GF-D8 (cell line): Measurements from ENCODE around the gene SFXN4.
A peak's percentile ranks its signal among the peaks of the same experiment; 100 is the strongest.
"Not testable (repeated sequence)": the region's sequence is repeated elsewhere in the genome, so short reads cannot be mapped to it uniquely, and the experiment has no call there.

Experiments used
- DNase-seq: peaks from one replicate; lab custom pipeline; 2025; lab: John Stamatoyannopoulos, UW

SFXN4 gene

GRCh38 chr10:119143657-119144056, 21.9 kb downstream of the SFXN4 start:
- no peak for DNase-seq

- DNase-seq, result no peak
Measured at GRCh38 chr10:119140603-119141245, 24.8 kb downstream of the SFXN4 start.

GRCh38 chr10:119139464-119140067, 25.9 kb downstream of the SFXN4 start:
- DNase-seq, result peak; percentile 58

GRCh38 chr10:119138346-119139306, 26.9 kb downstream of the SFXN4 start:
- DNase-seq, result peak; percentile 85

- not testable (repeated sequence) for DNase-seq
Measured at GRCh38 chr10:119137878-119138277, 27.6 kb downstream of the SFXN4 start.

- DNase-seq, result no peak
Measured at GRCh38 chr10:119136084-119136483, 29.4 kb downstream of the SFXN4 start.

GRCh38 chr10:119135513-119135881, 30.0 kb downstream of the SFXN4 start:
- peak; percentile 95 for DNase-seq

- peak; percentile 12 for DNase-seq
Measured at GRCh38 chr10:119133949-119134348, 31.6 kb downstream of the SFXN4 start.

GRCh38 chr10:119132521-119133345, 32.8 kb downstream of the SFXN4 start:
- no peak for DNase-seq

GRCh38 chr10:119131512-119132240, 33.8 kb downstream of the SFXN4 start:
- peak; percentile 99 for DNase-seq

GRCh38 chr10:119129721-119130120, 35.8 kb downstream of the SFXN4 start:
- no peak for DNase-seq

- no peak for DNase-seq
Measured at GRCh38 chr10:119125942-119126341, 39.6 kb downstream of the SFXN4 start.

GRCh38 chr10:119120875-119121274, 44.6 kb downstream of the SFXN4 start:
- no peak for DNase-seq

GRCh38 chr10:119120413-119120867, 45.1 kb downstream of the SFXN4 start:
- DNase-seq, result no peak

GRCh38 chr10:119119400-119119799, 46.1 kb downstream of the SFXN4 start:
- no peak for DNase-seq

- no peak for DNase-seq
Measured at GRCh38 chr10:119118231-119118630, 47.3 kb downstream of the SFXN4 start.

GRCh38 chr10:119116326-119116951, 49.1 kb downstream of the SFXN4 start:
- no peak for DNase-seq

GRCh38 chr10:119115926-119116325, 49.6 kb downstream of the SFXN4 start:
- no peak for DNase-seq

GRCh38 chr10:119113751-119114732, 51.5 kb downstream of the SFXN4 start:
- DNase-seq, result peak; percentile 95
